ENCODE data around the gene RSRC1.

GRCh38 chr3:158165730-158166129 lies 55.8 kb downstream of the RSRC1 start:
- no peak for TF ChIP-seq CTCF (IDR thresholded peaks at IDR 0.05; ENCODE audit: control extremely low read depth in 1 of 3, insufficient read depth in 1 of 3, low read depth in 1 of 3, low read length in 3 of 3)
- TF ChIP-seq POLR2A (IDR thresholded peaks at IDR 0.05; ENCODE audit: control extremely low read depth in 1 of 2, low read depth in 2 of 2, low read length in 2 of 2), result no peak
- TF ChIP-seq RFX5 (IDR thresholded peaks at IDR 0.05; ENCODE audit: borderline replicate concordance, low read depth, low read length), result no peak

All from H1 (cell line).